Measurements from ENCODE around the gene IL1RAPL2.

DNA sequence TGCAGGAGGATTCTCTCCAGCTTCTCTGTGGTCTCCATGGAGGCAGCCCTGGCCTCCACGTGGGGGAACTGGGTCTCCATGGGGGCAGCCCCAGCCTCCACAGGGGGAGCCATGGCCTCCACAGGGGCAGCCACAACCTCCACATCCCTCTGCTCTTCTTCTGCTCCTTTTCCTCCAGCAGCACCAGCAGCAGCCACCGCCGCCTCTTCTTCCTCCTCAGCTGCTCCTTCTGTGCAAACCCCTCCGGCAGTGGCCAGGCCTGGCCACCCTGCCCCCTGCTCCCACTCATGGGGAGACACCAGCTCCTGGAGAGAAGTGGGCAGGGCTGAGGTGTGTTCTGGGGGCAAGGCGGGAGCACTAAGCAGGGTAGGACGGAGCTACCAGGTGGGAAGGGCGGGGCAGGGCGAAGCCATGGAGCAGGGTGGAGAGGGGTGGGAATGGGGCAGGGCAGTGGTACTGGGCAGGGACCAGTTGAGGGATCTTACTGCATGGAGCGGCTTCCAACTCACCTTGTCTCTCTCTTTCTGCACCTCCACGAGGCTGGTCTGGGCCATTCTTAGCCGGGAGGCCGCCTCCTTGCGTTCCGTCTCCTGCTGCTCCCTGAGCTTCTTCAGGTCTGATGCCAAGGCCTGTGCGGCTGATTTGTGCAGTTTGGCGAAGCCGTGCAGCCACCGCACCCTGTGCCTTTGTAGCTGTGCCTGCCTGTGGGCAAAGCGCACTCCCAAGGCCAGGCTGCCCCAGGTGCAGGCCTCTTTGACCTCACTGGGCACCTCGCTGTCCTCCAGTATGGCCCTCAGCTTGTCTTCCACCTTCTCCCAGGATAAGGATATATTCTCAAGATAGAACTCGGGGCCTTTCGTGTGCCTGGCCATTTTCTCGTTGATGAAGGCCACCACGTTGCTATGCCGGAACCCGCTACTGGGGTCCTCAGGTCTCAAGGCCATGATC lies 653.7 kb downstream of the IL1RAPL2 start:
- TF ChIP-seq, protein P1, sequence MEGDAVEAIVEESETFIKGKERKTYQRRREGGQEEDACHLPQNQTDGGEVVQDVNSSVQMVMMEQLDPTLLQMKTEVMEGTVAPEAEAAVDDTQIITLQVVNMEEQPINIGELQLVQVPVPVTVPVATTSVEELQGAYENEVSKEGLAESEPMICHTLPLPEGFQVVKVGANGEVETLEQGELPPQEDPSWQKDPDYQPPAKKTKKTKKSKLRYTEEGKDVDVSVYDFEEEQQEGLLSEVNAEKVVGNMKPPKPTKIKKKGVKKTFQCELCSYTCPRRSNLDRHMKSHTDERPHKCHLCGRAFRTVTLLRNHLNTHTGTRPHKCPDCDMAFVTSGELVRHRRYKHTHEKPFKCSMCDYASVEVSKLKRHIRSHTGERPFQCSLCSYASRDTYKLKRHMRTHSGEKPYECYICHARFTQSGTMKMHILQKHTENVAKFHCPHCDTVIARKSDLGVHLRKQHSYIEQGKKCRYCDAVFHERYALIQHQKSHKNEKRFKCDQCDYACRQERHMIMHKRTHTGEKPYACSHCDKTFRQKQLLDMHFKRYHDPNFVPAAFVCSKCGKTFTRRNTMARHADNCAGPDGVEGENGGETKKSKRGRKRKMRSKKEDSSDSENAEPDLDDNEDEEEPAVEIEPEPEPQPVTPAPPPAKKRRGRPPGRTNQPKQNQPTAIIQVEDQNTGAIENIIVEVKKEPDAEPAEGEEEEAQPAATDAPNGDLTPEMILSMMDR (IDR thresholded peaks at IDR 0.05): no peak
- TF ChIP-seq EZH2 (IDR thresholded peaks at IDR 0.05; ENCODE audit: borderline replicate concordance, insufficient read depth, low read depth, low read length, poor library complexity, severe bottlenecking): no peak

Measured in B cell (primary cell).